Ectodermal cell (in vitro differentiated cells): ENCODE measurements around the gene SHTN1.

Experiments used
- H3K27ac ChIP-seq: 2 replicates; pipeline ENCODE4 v1.7.0; 2013; ENCODE audit warnings: mild to moderate bottlenecking, low read depth, low read length; ENCODE audit not compliant: insufficient read depth, poor library complexity, severe bottlenecking
- H3K27me3 ChIP-seq: 2 replicates; pipeline ENCODE4 v1.7.0; 2013; ENCODE audit warnings: mild to moderate bottlenecking, low read length; ENCODE audit not compliant: insufficient read depth, control insufficient read depth, poor library complexity, severe bottlenecking
- H3K36me3 ChIP-seq: one replicate; pipeline ENCODE4 v1.7.0; 2013; ENCODE audit warnings: low read length; ENCODE audit not compliant: control insufficient read depth, insufficient read depth
- H3K4me1 ChIP-seq: one replicate; pipeline ENCODE4 v1.7.0; 2013; ENCODE audit warnings: low read length; ENCODE audit not compliant: control insufficient read depth, insufficient read depth
- H3K4me3 ChIP-seq: 2 replicates; pipeline ENCODE4 v1.7.0; 2013; ENCODE audit warnings: low read depth, low read length, control low read depth; ENCODE audit not compliant: insufficient read depth
- H3K9me3 ChIP-seq: 2 replicates; pipeline ENCODE4 v1.7.0; 2013; ENCODE audit warnings: mild to moderate bottlenecking, low read length, moderate library complexity; ENCODE audit not compliant: control insufficient read depth
- WGBS, 2 experiments: methylation state at CpG; one replicate each; pipeline ENCODE4 v1.1.7; 2013; ENCODE audit warnings: missing lambda C conversion rate in 2 of 2; 5-methylcytosine and 5-hydroxymethylcytosine counted together

The SHTN1 gene

GRCh38 chr10:117001144-117001543, 3.8 kb downstream of the SHTN1 start:
- WGBS, 2 experiments, result 93% methylated on average over 2 of the region's 2 CpGs; no CpG with 5 or more reads in 1 of the 2 experiments
- no peak overlapping the region for H3K4me3 ChIP-seq
- peaks cover 19% of the 10 kb centered on the region for H3K27me3 ChIP-seq
- H3K36me3 ChIP-seq, result no peaks in the 10 kb centered on the region
- H3K27ac ChIP-seq, result no peak overlapping the region
- H3K4me1 ChIP-seq, result peaks cover 6% of the 10 kb centered on the region
- no peaks in the 10 kb centered on the region for H3K9me3 ChIP-seq

- Histone ChIP-seq H3K4me1 (peaks cover 1% of the 10 kb centered on the region), H3K4me3 (no peak overlapping the region), H3K36me3 (no peaks in the 10 kb centered on the region), H3K27me3 (peaks cover 14% of the 10 kb centered on the region), H3K27ac (no peak overlapping the region), H3K9me3 (no peaks in the 10 kb centered on the region)
- WGBS, 2 experiments, result 73 to 82% methylated on average over 2 of the region's 2 CpGs
Measured at GRCh38 chr10:117000580-117000979, 4.4 kb downstream of the SHTN1 start.

- Histone ChIP-seq H3K27me3 (no peaks in the 10 kb centered on the region), H3K27ac (no peak overlapping the region), H3K4me1 (no peaks in the 10 kb centered on the region), H3K9me3 (no peaks in the 10 kb centered on the region), H3K4me3 (no peak overlapping the region), H3K36me3 (no peaks in the 10 kb centered on the region)
- 90 to 94% methylated on average over 2 to 4 of the region's 4 CpGs for WGBS, 2 experiments
Measured at GRCh38 chr10:116998172-116998571, 6.8 kb downstream of the SHTN1 start.

GRCh38 chr10:116997015-116997414, 8.0 kb downstream of the SHTN1 start:
- H3K27ac ChIP-seq, result no peak overlapping the region
- 95% methylated on average over 2 of the region's 2 CpGs for WGBS, 2 experiments

DNA sequence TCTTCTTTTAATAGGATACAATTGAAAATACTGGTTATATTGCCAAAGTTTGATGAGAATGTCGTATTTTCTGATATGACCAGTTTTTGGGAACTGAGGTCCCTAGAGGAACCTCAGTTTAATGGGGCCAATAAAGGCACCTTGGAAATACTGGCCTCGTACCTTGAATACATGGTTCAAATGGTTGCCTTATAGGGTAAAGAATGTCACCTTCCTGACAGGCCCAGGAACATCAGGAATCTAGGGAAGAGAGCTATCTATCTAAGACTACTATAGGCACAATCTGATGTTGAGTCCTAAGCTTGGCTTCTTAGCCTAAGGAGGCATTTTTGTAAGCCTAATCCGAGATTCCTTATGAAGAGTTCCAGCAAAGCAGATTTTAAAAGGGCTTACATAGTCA, 9.3 kb downstream of the SHTN1 start:
- Histone ChIP-seq H3K4me3 (no peak overlapping the region), H3K27me3 (no peaks in the 10 kb centered on the region), H3K9me3 (no peaks in the 10 kb centered on the region), H3K36me3 (no peaks in the 10 kb centered on the region), H3K4me1 (no peaks in the 10 kb centered on the region), H3K27ac (no peak overlapping the region)
- WGBS, 2 experiments, result 86 to 92% methylated on average over 2 to 3 of the region's 3 CpGs

More at GRCh38 chr10:116997015-116997414, 8.0 kb downstream of the SHTN1 start:
- Histone ChIP-seq H3K36me3 (no peaks in the 10 kb centered on the region), H3K4me1 (no peaks in the 10 kb centered on the region), H3K27me3 (no peaks in the 10 kb centered on the region), H3K4me3 (no peak overlapping the region), H3K9me3 (no peaks in the 10 kb centered on the region)

DNA sequence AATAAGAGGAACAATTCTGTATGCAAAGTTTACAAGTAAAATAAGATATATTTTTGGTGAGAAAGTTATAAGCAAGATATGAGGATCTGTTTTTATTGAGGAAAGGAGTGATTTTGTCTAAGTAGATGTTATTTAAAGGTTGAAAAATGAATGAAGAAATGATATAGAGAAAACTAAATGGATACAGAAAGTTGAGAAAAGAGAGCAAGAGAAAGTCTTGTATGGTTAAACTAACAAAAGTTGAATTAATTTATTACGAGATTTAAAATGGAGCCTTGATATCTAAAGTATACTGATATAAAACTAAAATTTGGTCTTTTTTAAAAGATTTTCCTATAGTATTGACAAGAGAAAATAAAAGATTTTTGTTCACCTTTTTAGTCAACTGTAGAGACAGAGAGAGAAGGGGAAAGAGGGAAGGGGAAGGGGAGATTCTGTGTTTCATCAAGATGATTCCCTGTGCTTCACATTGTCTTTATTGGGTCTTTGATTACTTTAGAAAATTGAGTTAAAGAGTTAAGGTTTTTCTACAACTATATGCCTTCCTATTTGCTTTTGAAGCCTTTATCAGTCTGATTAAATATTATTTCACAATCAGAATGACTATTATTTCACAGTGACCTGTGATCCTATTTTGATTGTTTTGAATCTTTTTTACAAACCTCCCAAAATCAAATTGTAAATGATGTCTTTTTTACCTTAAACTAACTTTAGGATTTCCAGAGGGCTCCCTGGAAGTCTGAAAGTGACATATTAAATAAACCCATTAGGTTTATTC, 10.7 kb downstream of the SHTN1 start:
- Histone ChIP-seq H3K4me1 (peaks cover 5% of the 10 kb centered on the region), H3K9me3 (no peaks in the 10 kb centered on the region), H3K27me3 (no peaks in the 10 kb centered on the region), H3K4me3 (no peak overlapping the region), H3K36me3 (no peaks in the 10 kb centered on the region), H3K27ac (no peak overlapping the region)
- WGBS, 2 experiments, result 100% methylated on average over 1 of the region's 1 CpG; no CpG with 5 or more reads in 1 of the 2 experiments

GRCh38 chr10:116993610-116994009, 11.4 kb downstream of the SHTN1 start:
- H3K9me3 ChIP-seq, result no peaks in the 10 kb centered on the region
- 90% methylated on average over 1 of the region's 2 CpGs; no CpG with 5 or more reads in 1 of the 2 experiments for WGBS, 2 experiments

DNA sequence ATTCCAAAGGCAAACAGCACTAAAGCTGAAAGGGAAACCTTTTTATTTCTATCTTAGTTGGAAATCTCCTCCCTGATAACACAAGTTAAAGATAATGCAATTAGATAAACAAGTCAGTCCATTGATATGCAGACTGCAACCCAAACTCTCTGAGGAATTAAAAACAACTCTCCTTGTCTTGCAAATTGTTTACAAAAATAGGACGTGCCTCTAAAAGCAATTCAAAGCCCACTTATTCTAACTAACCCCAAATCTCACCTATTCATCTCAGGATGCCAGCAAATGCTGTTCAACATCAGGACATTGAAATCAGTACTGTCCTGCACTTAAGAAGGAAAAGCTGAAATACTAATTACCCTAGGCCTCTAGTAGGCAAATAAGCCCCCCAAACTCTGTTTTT, 12.8 kb downstream of the SHTN1 start:
- Histone ChIP-seq H3K9me3 (no peaks in the 10 kb centered on the region), H3K27ac (no peak overlapping the region), H3K4me1 (peaks cover 8% of the 10 kb centered on the region), H3K4me3 (no peak overlapping the region), H3K36me3 (no peaks in the 10 kb centered on the region), H3K27me3 (no peaks in the 10 kb centered on the region)
- WGBS, 2 experiments, result 11 to 13% methylated on average over 1 of the region's 1 CpG

More at GRCh38 chr10:116993610-116994009, 11.4 kb downstream of the SHTN1 start:
- Histone ChIP-seq H3K27ac (no peak overlapping the region), H3K4me1 (peaks cover 8% of the 10 kb centered on the region), H3K27me3 (no peaks in the 10 kb centered on the region), H3K4me3 (no peak overlapping the region), H3K36me3 (no peaks in the 10 kb centered on the region)

- Histone ChIP-seq H3K27me3 (no peaks in the 10 kb centered on the region), H3K9me3 (no peaks in the 10 kb centered on the region), H3K36me3 (no peaks in the 10 kb centered on the region), H3K27ac (no peak overlapping the region), H3K4me1 (peaks cover 8% of the 10 kb centered on the region), H3K4me3 (no peak overlapping the region)
- 51 to 55% methylated on average over 2 to 3 of the region's 3 CpGs for WGBS, 2 experiments
Measured at GRCh38 chr10:116990276-116990800, 14.6 kb downstream of the SHTN1 start.

DNA sequence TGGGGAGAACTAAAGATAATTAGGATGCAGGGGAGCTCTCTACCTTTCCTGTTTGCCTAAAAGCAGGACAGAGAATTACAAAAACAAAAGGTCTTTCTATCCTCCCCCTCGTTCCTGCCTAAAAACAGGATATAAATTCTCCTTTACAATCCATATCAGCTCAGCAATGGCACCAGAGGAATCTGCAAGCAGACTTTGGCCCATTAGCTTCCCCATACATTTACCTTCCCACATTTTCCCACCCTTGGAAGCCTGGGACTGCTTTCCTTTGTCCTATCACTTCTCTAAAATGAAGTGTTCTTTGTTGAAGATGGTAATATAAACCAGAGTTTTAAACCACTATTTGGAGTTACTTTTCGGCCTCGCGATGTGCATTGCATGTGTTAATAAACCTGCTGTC, 15.5 kb downstream of the SHTN1 start:
- H3K27ac ChIP-seq, result no peak overlapping the region
- peaks cover 8% of the 10 kb centered on the region for H3K4me1 ChIP-seq
- 69 to 74% methylated on average over 4 of the region's 4 CpGs for WGBS, 2 experiments
- no peaks in the 10 kb centered on the region for H3K27me3 ChIP-seq
- H3K36me3 ChIP-seq, result no peaks in the 10 kb centered on the region
- H3K9me3 ChIP-seq, result no peaks in the 10 kb centered on the region
- no peak overlapping the region for H3K4me3 ChIP-seq
